Neuronal stem cell (in vitro differentiated cells): ENCODE results near the gene NOS1AP.

Experiments
- DNase-seq: peaks from one replicate; pipeline ENCODE4 v3.0.0-alpha.2; 2013; ENCODE audit warnings: low spot score
- H2AFZ ChIP-seq: one replicate; pipeline ENCODE4 v1.6.1; 2013; ENCODE audit warnings: mild to moderate bottlenecking, low read length, inconsistent platforms
- H2AK5ac ChIP-seq: 2 replicates; pipeline ENCODE4 v1.6.1; 2013; ENCODE audit warnings: low read depth, mild to moderate bottlenecking, inconsistent platforms, low read length, moderate library complexity, mixed read lengths
- H2BK120ac ChIP-seq: 2 replicates; pipeline ENCODE4 v1.6.1; 2013; ENCODE audit warnings: low read depth, mild to moderate bottlenecking, inconsistent platforms, low read length, moderate library complexity, mixed read lengths
- H2BK12ac ChIP-seq: one replicate; pipeline ENCODE4 v1.6.1; 2013; ENCODE audit warnings: low read length, inconsistent platforms
- H2BK15ac ChIP-seq: 2 replicates; pipeline ENCODE4 v1.6.1; 2013; ENCODE audit warnings: mild to moderate bottlenecking, low read length, inconsistent platforms, mixed read lengths
- H2BK5ac ChIP-seq: one replicate; pipeline ENCODE4 v1.6.1; 2013; ENCODE audit warnings: inconsistent platforms, mild to moderate bottlenecking, low read length, moderate library complexity
- H3K14ac ChIP-seq: one replicate; pipeline ENCODE4 v1.6.1; 2013; ENCODE audit warnings: low read length, inconsistent platforms
- H3K18ac ChIP-seq: 2 replicates; pipeline ENCODE4 v1.6.1; 2013; ENCODE audit warnings: low read length, inconsistent platforms
- H3K23ac ChIP-seq: 2 replicates; pipeline ENCODE4 v1.6.1; 2013; ENCODE audit warnings: low read depth, mild to moderate bottlenecking, mixed read lengths, low read length, inconsistent platforms; ENCODE audit not compliant: poor library complexity
- H3K27ac ChIP-seq: replicated peaks from 3 replicates; pipeline ENCODE4 v1.5.1; 2013; ENCODE audit warnings: low read length, inconsistent platforms
- H3K27me3 ChIP-seq, 3 experiments: 2 replicates each; pipeline ENCODE4 v1.6.1; 2013; ENCODE audit warnings: low read length in 3 of 3, mild to moderate bottlenecking in 2 of 3, inconsistent platforms in 1 of 3, low read depth in 1 of 3, mixed read lengths in 1 of 3, moderate library complexity in 1 of 3; ENCODE audit not compliant: control insufficient read depth in 3 of 3, insufficient read depth in 3 of 3
- H3K36me3 ChIP-seq, 2 donors: replicated peaks in 1 of 2; 2 replicates each; pipeline ENCODE4 v1.6.1; 2013; ENCODE audit warnings: low read length in 2 of 2; ENCODE audit not compliant: control insufficient read depth in 2 of 2, insufficient read depth in 2 of 2
- H3K4ac ChIP-seq: 2 replicates; pipeline ENCODE4 v1.6.1; 2013; ENCODE audit warnings: inconsistent platforms, mild to moderate bottlenecking, low read length, moderate library complexity
- H3K4me1 ChIP-seq, 2 donors: 1 replicate in 1 of 2; 2 replicates in 1 of 2; pipeline ENCODE4 v1.6.1; 2013; ENCODE audit warnings: low read length in 2 of 2, low read depth in 1 of 2; ENCODE audit not compliant: control insufficient read depth in 2 of 2, insufficient read depth in 1 of 2
- H3K4me2 ChIP-seq: one replicate; pipeline ENCODE4 v1.6.1; 2013; ENCODE audit warnings: mild to moderate bottlenecking, low read length, inconsistent platforms; ENCODE audit not compliant: insufficient read depth, poor library complexity, severe bottlenecking
- H3K4me3 ChIP-seq, 2 donors: 2 replicates each; pipeline ENCODE4 v1.5.1; 2013; ENCODE audit warnings: low read length in 2 of 2, mild to moderate bottlenecking in 2 of 2, inconsistent platforms in 1 of 2, moderate library complexity in 1 of 2
- H3K79me1 ChIP-seq: one replicate; pipeline ENCODE4 v1.6.1; 2013; ENCODE audit warnings: low read depth, mild to moderate bottlenecking, inconsistent platforms, low read length, moderate library complexity
- H3K9ac ChIP-seq: one replicate; pipeline ENCODE4 v1.6.1; 2013; ENCODE audit warnings: mild to moderate bottlenecking, low read depth, low read length, inconsistent platforms; ENCODE audit not compliant: poor library complexity
- H3K9me3 ChIP-seq, 2 donors: replicated peaks in 1 of 2; 2 replicates each; pipeline versions ENCODE3 to v1.6.1; 2013; ENCODE audit warnings: low read length in 2 of 2, mild to moderate bottlenecking in 2 of 2, inconsistent platforms in 1 of 2, low read depth in 1 of 2, mixed read lengths in 1 of 2, moderate library complexity in 1 of 2; ENCODE audit not compliant: control insufficient read depth in 2 of 2, insufficient read depth in 1 of 2
- H4K8ac ChIP-seq: one replicate; pipeline ENCODE4 v1.6.1; 2013; ENCODE audit warnings: low read depth, mild to moderate bottlenecking, inconsistent platforms, low read length, moderate library complexity
- H4K91ac ChIP-seq: one replicate; pipeline ENCODE4 v1.6.1; 2013; ENCODE audit warnings: low read length, low read depth, mild to moderate bottlenecking, inconsistent platforms; ENCODE audit not compliant: poor library complexity
- WGBS, 2 donors: extraction: QIAGEN DNeasy Blood & Tissue Kit; methylation state at CpG; one replicate each; pipeline ENCODE4 v1.1.7; 2013; ENCODE audit warnings: missing lambda C conversion rate in 2 of 2, mixed read lengths in 1 of 2; ENCODE audit not compliant: insufficient read length in 2 of 2, insufficient replicate concordance in 1 of 2; ENCODE audit errors: extremely low coverage in 2 of 2; 5-methylcytosine and 5-hydroxymethylcytosine counted together

The NOS1AP gene

DNA sequence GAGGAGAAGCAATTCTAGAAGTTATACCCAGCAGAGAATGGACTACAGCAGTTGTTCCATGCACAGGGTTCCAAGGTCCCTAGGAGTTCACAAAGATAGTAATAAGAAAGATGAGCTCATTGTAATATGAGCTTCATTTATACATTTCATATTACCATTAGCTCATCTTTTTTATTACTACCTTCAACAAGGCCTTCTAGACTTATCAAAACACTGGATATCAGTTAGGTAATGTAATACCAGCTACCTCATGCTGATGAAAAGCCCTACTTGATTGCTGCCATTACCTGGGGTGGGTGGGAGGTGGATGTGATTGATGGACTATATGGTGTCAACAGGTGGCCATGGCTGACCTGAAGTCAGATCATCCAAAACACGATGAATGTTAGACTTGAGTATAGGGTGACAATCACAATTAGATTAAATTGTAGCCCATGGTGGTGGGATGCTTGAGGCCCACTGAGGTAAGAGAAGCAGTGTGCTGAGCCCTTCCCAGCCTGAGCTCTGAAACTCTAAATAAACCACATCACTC lies 273.0 kb downstream of the NOS1AP start:
- H3K27me3 ChIP-seq: peaks cover 0 to 1% (median 0%) of the 10 kb centered on the region in 3 experiments
- H2AFZ ChIP-seq: no peak overlapping the region
- H4K8ac ChIP-seq: no peak overlapping the region
- no peak overlapping the region for H4K91ac ChIP-seq
- DNase-seq: no peak
- no peak overlapping the region for H3K23ac ChIP-seq
- H3K27ac ChIP-seq: no peak overlapping the region
- H3K4me2 ChIP-seq: no peak overlapping the region
- no peak overlapping the region for H2AK5ac ChIP-seq
- no peak overlapping the region for H2BK120ac ChIP-seq
- no peak overlapping the region for H3K14ac ChIP-seq
- H2BK12ac ChIP-seq: no peak overlapping the region
- H3K9me3 ChIP-seq: no peaks in the 10 kb centered on the region
- H3K79me1 ChIP-seq: no peaks in the 10 kb centered on the region
- no peak overlapping the region for H3K4me3 ChIP-seq
- peaks cover 0 to 17% of the 10 kb centered on the region in 2 donors for H3K36me3 ChIP-seq
- H2BK5ac ChIP-seq: no peak overlapping the region
- H3K9ac ChIP-seq: no peak overlapping the region
- H3K4ac ChIP-seq: no peak overlapping the region
- H3K4me1 ChIP-seq: peaks cover 0 to 1% of the 10 kb centered on the region in 2 donors
- WGBS, 2 donors: no CpG with 5 or more reads among the region's 1 CpG
- no peak overlapping the region for H3K18ac ChIP-seq
- no peak overlapping the region for H2BK15ac ChIP-seq

DNA sequence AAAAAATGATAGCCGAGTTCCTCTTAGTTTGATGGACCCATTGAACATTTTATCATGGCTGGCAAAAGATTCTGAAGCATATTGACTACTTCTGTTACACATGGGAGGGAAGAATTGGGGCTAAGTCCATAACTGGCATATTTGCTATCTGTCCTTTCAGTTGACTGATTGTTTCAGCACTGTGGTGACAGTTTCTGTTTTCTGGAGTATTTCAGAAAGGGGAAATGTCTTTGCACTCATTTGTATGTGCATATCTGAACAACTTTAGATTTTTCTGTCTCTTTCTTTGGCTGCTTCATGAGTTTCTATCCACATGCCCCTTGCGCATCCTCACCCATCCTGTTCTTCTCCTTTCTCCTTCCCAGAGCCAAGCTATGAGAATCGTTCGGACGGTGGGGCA lies 274.0 kb downstream of the NOS1AP start:
- WGBS, 2 donors: no CpG with 5 or more reads among the region's 5 CpGs

DNA sequence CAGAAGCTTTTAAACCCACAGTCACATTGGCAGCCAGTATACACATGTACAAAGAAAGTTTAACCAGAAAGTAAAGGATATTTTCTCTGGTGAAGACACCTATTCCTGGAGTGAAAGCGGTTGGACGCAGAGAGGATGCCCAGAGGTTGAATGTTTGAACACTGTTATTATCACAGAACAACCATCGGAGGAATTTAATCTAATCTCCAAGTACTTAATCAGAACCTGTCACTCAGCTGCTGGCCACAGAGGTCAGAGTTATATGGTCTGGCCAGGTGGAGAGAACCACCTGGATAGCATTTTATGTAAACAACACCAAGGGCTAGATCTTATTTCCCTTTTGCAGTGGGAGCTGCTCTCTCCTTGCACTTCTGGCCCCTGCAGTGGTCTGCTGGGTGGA lies 277.8 kb downstream of the NOS1AP start:
- Histone ChIP-seq H3K27me3 (peaks cover 0 to 1% (median 0%) of the 10 kb centered on the region in 3 experiments), H4K91ac (no peak overlapping the region), H3K9ac (no peak overlapping the region), H2BK12ac (no peak overlapping the region), H4K8ac (no peak overlapping the region), H3K18ac (no peak overlapping the region), H3K36me3 (peaks cover 0 to 26% of the 10 kb centered on the region in 2 donors), H2BK120ac (no peak overlapping the region), H3K9me3 (no peaks in the 10 kb centered on the region), H3K4me2 (no peak overlapping the region), H2AFZ (no peak overlapping the region), H3K27ac (no peak overlapping the region), H3K23ac (no peak overlapping the region), H3K14ac (no peak overlapping the region), H3K4me1 (peaks cover 6% of the 10 kb centered on the region in 2 donors), H3K4ac (no peak overlapping the region), H3K79me1 (no peaks in the 10 kb centered on the region), H2AK5ac (no peak overlapping the region), H3K4me3 (no peak overlapping the region), H2BK15ac (no peak overlapping the region), H2BK5ac (no peak overlapping the region)
- no CpG with 5 or more reads among the region's 3 CpGs for WGBS, 2 donors
- no peak for DNase-seq

More for the DNA sequence above, 274.0 kb downstream of the NOS1AP start:
- peaks cover 0 to 23% of the 10 kb centered on the region in 2 donors for H3K36me3 ChIP-seq
- no peak overlapping the region for H2AFZ ChIP-seq
- peaks cover 0 to 1% (median 0%) of the 10 kb centered on the region in 3 experiments for H3K27me3 ChIP-seq
- H3K27ac ChIP-seq: no peak overlapping the region
- peak overlapping the region; percentile 12 for H3K23ac ChIP-seq
- H2BK120ac ChIP-seq: no peak overlapping the region
- H3K4me3 ChIP-seq: no peak overlapping the region
- H3K18ac ChIP-seq: peak overlapping the region; percentile 20
- H4K91ac ChIP-seq: no peak overlapping the region
- no peak overlapping the region for H3K4ac ChIP-seq
- no peak overlapping the region for H2AK5ac ChIP-seq
- no peak overlapping the region for H2BK15ac ChIP-seq
- no peaks in the 10 kb centered on the region for H3K9me3 ChIP-seq
- H3K9ac ChIP-seq: no peak overlapping the region
- no peak overlapping the region for H2BK5ac ChIP-seq
- H3K4me2 ChIP-seq: no peak overlapping the region
- DNase-seq: no peak
- H3K4me1 ChIP-seq: peaks cover 0 to 1% of the 10 kb centered on the region in 2 donors
- no peak overlapping the region for H3K14ac ChIP-seq
- no peak overlapping the region for H2BK12ac ChIP-seq
- H3K79me1 ChIP-seq: no peaks in the 10 kb centered on the region
- no peak overlapping the region for H4K8ac ChIP-seq

DNA sequence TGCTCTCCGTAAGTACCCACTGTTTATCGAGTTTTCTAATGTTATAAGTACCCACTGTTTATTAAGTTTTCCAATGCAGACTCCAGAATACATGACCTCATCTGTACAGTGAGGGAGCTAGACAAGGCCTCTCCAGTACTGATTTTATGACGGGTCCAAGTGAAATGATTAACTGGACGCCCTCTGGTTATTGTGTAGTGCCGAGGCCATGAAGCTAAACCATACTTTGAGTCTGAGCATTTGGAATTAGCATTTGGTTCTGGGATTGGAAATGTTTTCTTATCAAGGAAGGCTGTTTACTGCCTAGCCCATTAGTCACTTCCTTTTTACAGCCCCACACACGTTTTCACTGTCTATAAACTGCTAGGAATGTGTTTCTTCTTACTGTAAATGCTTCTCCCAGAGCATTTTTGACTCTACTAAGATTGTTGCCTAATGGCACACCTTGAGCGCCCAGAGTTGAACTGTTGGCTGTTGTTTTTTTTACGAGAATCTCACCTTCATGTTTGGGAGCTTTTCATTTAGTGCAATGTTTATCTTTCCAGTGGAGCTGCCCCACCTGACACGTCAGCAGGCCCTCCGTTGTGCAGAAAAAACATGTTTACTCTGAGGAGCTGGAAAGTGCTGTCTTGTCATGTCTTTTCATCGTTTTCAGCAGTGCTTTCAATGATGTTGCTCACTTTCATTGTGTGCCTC lies 280.3 kb downstream of the NOS1AP start:
- H3K27ac ChIP-seq: no peak overlapping the region
- no peak overlapping the region for H2BK120ac ChIP-seq
- no peaks in the 10 kb centered on the region for H3K27me3 ChIP-seq
- no peak overlapping the region for H3K14ac ChIP-seq
- no peak overlapping the region for H3K9ac ChIP-seq
- no peaks in the 10 kb centered on the region for H3K9me3 ChIP-seq
- no peak overlapping the region for H3K4me3 ChIP-seq
- no peak overlapping the region for H2AFZ ChIP-seq
- H3K79me1 ChIP-seq: no peaks in the 10 kb centered on the region
- no peak for DNase-seq
- no peak overlapping the region for H4K91ac ChIP-seq
- no peak overlapping the region for H4K8ac ChIP-seq
- no peak overlapping the region for H3K18ac ChIP-seq
- H2AK5ac ChIP-seq: no peak overlapping the region
- H2BK15ac ChIP-seq: no peak overlapping the region
- WGBS, 2 donors: no CpG with 5 or more reads among the region's 11 CpGs
- H3K36me3 ChIP-seq: peaks cover 0 to 24% of the 10 kb centered on the region in 2 donors
- no peak overlapping the region for H3K4me2 ChIP-seq
- no peak overlapping the region for H2BK12ac ChIP-seq
- H3K4ac ChIP-seq: no peak overlapping the region
- H2BK5ac ChIP-seq: no peak overlapping the region
- no peak overlapping the region for H3K23ac ChIP-seq
- peaks cover 6 to 9% of the 10 kb centered on the region in 2 donors for H3K4me1 ChIP-seq
